Ishikawa (cell line): ENCODE measurements around the gene ZNF70.

Source experiments
- CEBPB ChIP-seq: IDR thresholded peaks from 2 replicates; pipeline ENCODE4 v1.6.1; 2012
- EGR1 ChIP-seq: IDR thresholded peaks from 2 replicates; pipeline ENCODE4 v1.6.1; 2012
- EP300 ChIP-seq: IDR thresholded peaks from 2 replicates; pipeline ENCODE4 v1.6.1; 2012; ENCODE audit warnings: borderline replicate concordance
- FOXM1 ChIP-seq: IDR thresholded peaks from 2 replicates; pipeline ENCODE4 v1.6.1; 2012; ENCODE audit warnings: low read depth, borderline replicate concordance
- NFIC ChIP-seq: IDR thresholded peaks from 2 replicates; pipeline ENCODE4 v1.6.1; 2012
- RAD21 ChIP-seq: IDR thresholded peaks from 2 replicates; pipeline ENCODE4 v1.6.1; 2012; ENCODE audit warnings: low read depth
- TAF1 ChIP-seq: IDR thresholded peaks from 2 replicates; pipeline ENCODE4 v1.6.1; 2012; ENCODE audit warnings: low read depth, mild to moderate bottlenecking
- TCF12 ChIP-seq: IDR thresholded peaks from 2 replicates; pipeline ENCODE4 v1.6.1; 2012; ENCODE audit warnings: low read depth
- TEAD4 ChIP-seq: IDR thresholded peaks from 2 replicates; pipeline ENCODE4 v1.6.1; 2012
- YY1 ChIP-seq: IDR thresholded peaks from 2 replicates; pipeline ENCODE4 v1.6.1; 2012; ENCODE audit warnings: low read depth
- TF ChIP-seq, protein P1 (sequence below): IDR thresholded peaks from 2 replicates; pipeline ENCODE4 v1.6.1; 2012
- TF ChIP-seq, protein P2 (sequence below): IDR thresholded peaks from 2 replicates; pipeline ENCODE4 v1.6.1; 2012
- TF ChIP-seq, protein P3 (sequence below): IDR thresholded peaks from 2 replicates; pipeline ENCODE4 v1.6.1; 2012; ENCODE audit warnings: low read depth, mild to moderate bottlenecking

- TF ChIP-seq CEBPB = no peak
- no peak for TF ChIP-seq TEAD4
- no peak for TF ChIP-seq FOXM1
- TF ChIP-seq, protein P1, sequence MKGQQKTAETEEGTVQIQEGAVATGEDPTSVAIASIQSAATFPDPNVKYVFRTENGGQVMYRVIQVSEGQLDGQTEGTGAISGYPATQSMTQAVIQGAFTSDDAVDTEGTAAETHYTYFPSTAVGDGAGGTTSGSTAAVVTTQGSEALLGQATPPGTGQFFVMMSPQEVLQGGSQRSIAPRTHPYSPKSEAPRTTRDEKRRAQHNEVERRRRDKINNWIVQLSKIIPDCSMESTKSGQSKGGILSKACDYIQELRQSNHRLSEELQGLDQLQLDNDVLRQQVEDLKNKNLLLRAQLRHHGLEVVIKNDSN = no peak
- TF ChIP-seq, protein P2, sequence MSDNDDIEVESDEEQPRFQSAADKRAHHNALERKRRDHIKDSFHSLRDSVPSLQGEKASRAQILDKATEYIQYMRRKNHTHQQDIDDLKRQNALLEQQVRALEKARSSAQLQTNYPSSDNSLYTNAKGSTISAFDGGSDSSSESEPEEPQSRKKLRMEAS = no peak
- TF ChIP-seq NFIC = no peak
- no peak for TF ChIP-seq EP300
- TF ChIP-seq, protein P3, sequence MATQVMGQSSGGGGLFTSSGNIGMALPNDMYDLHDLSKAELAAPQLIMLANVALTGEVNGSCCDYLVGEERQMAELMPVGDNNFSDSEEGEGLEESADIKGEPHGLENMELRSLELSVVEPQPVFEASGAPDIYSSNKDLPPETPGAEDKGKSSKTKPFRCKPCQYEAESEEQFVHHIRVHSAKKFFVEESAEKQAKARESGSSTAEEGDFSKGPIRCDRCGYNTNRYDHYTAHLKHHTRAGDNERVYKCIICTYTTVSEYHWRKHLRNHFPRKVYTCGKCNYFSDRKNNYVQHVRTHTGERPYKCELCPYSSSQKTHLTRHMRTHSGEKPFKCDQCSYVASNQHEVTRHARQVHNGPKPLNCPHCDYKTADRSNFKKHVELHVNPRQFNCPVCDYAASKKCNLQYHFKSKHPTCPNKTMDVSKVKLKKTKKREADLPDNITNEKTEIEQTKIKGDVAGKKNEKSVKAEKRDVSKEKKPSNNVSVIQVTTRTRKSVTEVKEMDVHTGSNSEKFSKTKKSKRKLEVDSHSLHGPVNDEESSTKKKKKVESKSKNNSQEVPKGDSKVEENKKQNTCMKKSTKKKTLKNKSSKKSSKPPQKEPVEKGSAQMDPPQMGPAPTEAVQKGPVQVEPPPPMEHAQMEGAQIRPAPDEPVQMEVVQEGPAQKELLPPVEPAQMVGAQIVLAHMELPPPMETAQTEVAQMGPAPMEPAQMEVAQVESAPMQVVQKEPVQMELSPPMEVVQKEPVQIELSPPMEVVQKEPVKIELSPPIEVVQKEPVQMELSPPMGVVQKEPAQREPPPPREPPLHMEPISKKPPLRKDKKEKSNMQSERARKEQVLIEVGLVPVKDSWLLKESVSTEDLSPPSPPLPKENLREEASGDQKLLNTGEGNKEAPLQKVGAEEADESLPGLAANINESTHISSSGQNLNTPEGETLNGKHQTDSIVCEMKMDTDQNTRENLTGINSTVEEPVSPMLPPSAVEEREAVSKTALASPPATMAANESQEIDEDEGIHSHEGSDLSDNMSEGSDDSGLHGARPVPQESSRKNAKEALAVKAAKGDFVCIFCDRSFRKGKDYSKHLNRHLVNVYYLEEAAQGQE = no peak
- no peak for TF ChIP-seq TCF12
- TF ChIP-seq TAF1 = no peak
- TF ChIP-seq EGR1 = no peak
- no peak for TF ChIP-seq RAD21
- no peak for TF ChIP-seq YY1
These were observed 1.0 kb downstream of the ZNF70 start for GRCh38 chr22:23749841-23750301.
